SW480 (cell line): ENCODE data around the gene CD109.

Experiments used
- DNase-seq: peaks from one replicate; pipeline ENCODE4 v3.0.0-alpha.2; 2016; ENCODE audit warnings: low spot score

CD109 gene

GRCh38 chr6:73727114-73727513 is 31.1 kb downstream of the CD109 start:
- DNase-seq, result no peak

- no peak for DNase-seq
These were observed 32.7 kb downstream of the CD109 start for GRCh38 chr6:73728548-73729205.

GRCh38 chr6:73731285-73731684 is 35.3 kb downstream of the CD109 start:
- DNase-seq, result no peak

- peak; percentile 54 for DNase-seq
These were observed 37.1 kb downstream of the CD109 start for GRCh38 chr6:73732845-73733675.

GRCh38 chr6:73733791-73734190 is 37.8 kb downstream of the CD109 start:
- no peak for DNase-seq

GRCh38 chr6:73734832-73735453 is 38.9 kb downstream of the CD109 start:
- no peak for DNase-seq

GRCh38 chr6:73738367-73739028 is 42.5 kb downstream of the CD109 start:
- no peak for DNase-seq

GRCh38 chr6:73739096-73739495 is 43.1 kb downstream of the CD109 start:
- peak; percentile 44 for DNase-seq

- DNase-seq, result no peak
These were observed 46.4 kb downstream of the CD109 start for GRCh38 chr6:73742433-73742832.

- no peak for DNase-seq
These were observed 47.1 kb downstream of the CD109 start for GRCh38 chr6:73743081-73743480.

GRCh38 chr6:73743556-73743955 is 47.6 kb downstream of the CD109 start:
- no peak for DNase-seq

- no peak for DNase-seq
These were observed 50.8 kb downstream of the CD109 start for GRCh38 chr6:73746787-73747186.

GRCh38 chr6:73747289-73747688 is 51.3 kb downstream of the CD109 start:
- DNase-seq, result no peak

GRCh38 chr6:73752943-73753342 is 56.9 kb downstream of the CD109 start:
- DNase-seq, result no peak

- DNase-seq, result no peak
These were observed 70.0 kb downstream of the CD109 start for GRCh38 chr6:73766040-73766439.

- DNase-seq, result no peak
These were observed 72.6 kb downstream of the CD109 start for GRCh38 chr6:73768558-73768957.

- DNase-seq, result no peak
These were observed 74.0 kb downstream of the CD109 start for GRCh38 chr6:73769976-73770375.

- DNase-seq, result no peak
These were observed 78.3 kb downstream of the CD109 start for GRCh38 chr6:73774311-73774774.

- no peak for DNase-seq
These were observed 83.9 kb downstream of the CD109 start for GRCh38 chr6:73779943-73780342.

- no peak for DNase-seq
These were observed 86.9 kb downstream of the CD109 start for GRCh38 chr6:73782911-73783310.

GRCh38 chr6:73784726-73785505 is 88.9 kb downstream of the CD109 start:
- no peak for DNase-seq

- no peak for DNase-seq
These were observed 94.6 kb downstream of the CD109 start for GRCh38 chr6:73790574-73790973.
